ENCODE results near the gene ZBED1. TPM values are rescaled to one million over a fixed set of nuclear protein-coding genes. Genes with fewer than 3 reads are reported as not detected.

ZBED1 gene
- total RNA-seq, 2 experiments from 2014 or later = 15.8 to 16.1 TPM

GRCh38 chrX:2547736-2548135 is 47.0 kb upstream of the ZBED1 start:
- H3K27ac Mint-ChIP-seq = no peak overlapping the region

GRCh38 chrX:2546496-2546895 is 45.7 kb upstream of the ZBED1 start:
- no peaks in the 10 kb centered on the region for H3K36me3 Mint-ChIP-seq (ENCODE audit: low read depth)
- TF ChIP-seq, protein P1, sequence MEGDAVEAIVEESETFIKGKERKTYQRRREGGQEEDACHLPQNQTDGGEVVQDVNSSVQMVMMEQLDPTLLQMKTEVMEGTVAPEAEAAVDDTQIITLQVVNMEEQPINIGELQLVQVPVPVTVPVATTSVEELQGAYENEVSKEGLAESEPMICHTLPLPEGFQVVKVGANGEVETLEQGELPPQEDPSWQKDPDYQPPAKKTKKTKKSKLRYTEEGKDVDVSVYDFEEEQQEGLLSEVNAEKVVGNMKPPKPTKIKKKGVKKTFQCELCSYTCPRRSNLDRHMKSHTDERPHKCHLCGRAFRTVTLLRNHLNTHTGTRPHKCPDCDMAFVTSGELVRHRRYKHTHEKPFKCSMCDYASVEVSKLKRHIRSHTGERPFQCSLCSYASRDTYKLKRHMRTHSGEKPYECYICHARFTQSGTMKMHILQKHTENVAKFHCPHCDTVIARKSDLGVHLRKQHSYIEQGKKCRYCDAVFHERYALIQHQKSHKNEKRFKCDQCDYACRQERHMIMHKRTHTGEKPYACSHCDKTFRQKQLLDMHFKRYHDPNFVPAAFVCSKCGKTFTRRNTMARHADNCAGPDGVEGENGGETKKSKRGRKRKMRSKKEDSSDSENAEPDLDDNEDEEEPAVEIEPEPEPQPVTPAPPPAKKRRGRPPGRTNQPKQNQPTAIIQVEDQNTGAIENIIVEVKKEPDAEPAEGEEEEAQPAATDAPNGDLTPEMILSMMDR (IDR thresholded peaks at IDR 0.05) = no peak
- ChIA-PET CTCF (no interaction called here), POLR2A (no interaction called here)
- intact Hi-C loops (cut with DNase I, micrococcal nuclease) = no loop called here
- no peaks in the 10 kb centered on the region for H3K4me1 ChIP-seq (ENCODE audit: insufficient read depth, low read length)
- ATAC-seq (ENCODE audit: poor library complexity) = no peak
- peaks cover 0 to 3% of the 10 kb centered on the region in 2 experiments for H3K27me3 ChIP-seq (ENCODE audit: control insufficient read depth in 1 of 2, insufficient read depth in 2 of 2, low read length in 2 of 2)
- H3K9me3 Mint-ChIP-seq = peaks cover 3% of the 10 kb centered on the region
- H3K27me3 Mint-ChIP-seq = peaks cover 12% of the 10 kb centered on the region
- no peak overlapping the region for H3K4me3 ChIP-seq (ENCODE audit: low read length)
- H3K4me1 Mint-ChIP-seq (ENCODE audit: low read depth) = no peaks in the 10 kb centered on the region
- H3K9me3 ChIP-seq (ENCODE audit: control insufficient read depth in 1 of 2, insufficient read depth in 1 of 2, low read length in 2 of 2) = no peaks in the 10 kb centered on the region
- H3K4me3 Mint-ChIP-seq = no peak overlapping the region
- no peak overlapping the region for H3K27ac Mint-ChIP-seq
- H3K36me3 ChIP-seq (ENCODE audit: insufficient read depth, low read length) = no peaks in the 10 kb centered on the region
- H3K27ac ChIP-seq (ENCODE audit: low read depth in 1 of 2, low read length in 2 of 2) = no peak overlapping the region
- no peak for DNase-seq

More at GRCh38 chrX:2547736-2548135, 47.0 kb upstream of the ZBED1 start:
- POLR2A ChIA-PET = no interaction called here
- H3K9me3 ChIP-seq (ENCODE audit: control insufficient read depth in 1 of 2, insufficient read depth in 1 of 2, low read length in 2 of 2) = no peaks in the 10 kb centered on the region
- H3K4me1 ChIP-seq (ENCODE audit: insufficient read depth, low read length) = no peaks in the 10 kb centered on the region
- H3K27ac ChIP-seq (ENCODE audit: low read depth in 1 of 2, low read length in 2 of 2) = no peak overlapping the region
- TF ChIP-seq, protein P1 (IDR thresholded peaks at IDR 0.05) = no peak
- intact Hi-C loops (cut with DNase I, micrococcal nuclease) = no loop called here
- Mint-ChIP-seq H3K4me1 (ENCODE audit: low read depth) (no peaks in the 10 kb centered on the region), H3K36me3 (ENCODE audit: low read depth) (no peaks in the 10 kb centered on the region), H3K9me3 (peaks cover 3% of the 10 kb centered on the region), H3K4me3 (no peak overlapping the region), H3K27me3 (peaks cover 15% of the 10 kb centered on the region)
- ATAC-seq (ENCODE audit: poor library complexity) = no peak
- H3K4me3 ChIP-seq (ENCODE audit: low read length) = no peak overlapping the region
- H3K36me3 ChIP-seq (ENCODE audit: insufficient read depth, low read length) = no peaks in the 10 kb centered on the region
- DNase-seq = no peak
- CTCF ChIA-PET = no interaction called here
- H3K27me3 ChIP-seq (ENCODE audit: control insufficient read depth in 1 of 2, insufficient read depth in 2 of 2, low read length in 2 of 2) = peaks cover 0 to 3% of the 10 kb centered on the region in 2 experiments

GRCh38 chrX:2545144-2545543 is 44.4 kb upstream of the ZBED1 start:
- no peak for ATAC-seq (ENCODE audit: poor library complexity)
- TF ChIP-seq, protein P1 (IDR thresholded peaks at IDR 0.05) = no peak
- peaks cover 3% of the 10 kb centered on the region for H3K9me3 Mint-ChIP-seq

More at GRCh38 chrX:2545144-2545543, 44.4 kb upstream of the ZBED1 start:
- Mint-ChIP-seq H3K4me1 (ENCODE audit: low read depth) (no peaks in the 10 kb centered on the region), H3K27me3 (peaks cover 12% of the 10 kb centered on the region), H3K4me3 (no peak overlapping the region), H3K36me3 (ENCODE audit: low read depth) (no peaks in the 10 kb centered on the region), H3K27ac (no peak overlapping the region)
- Histone ChIP-seq H3K36me3 (ENCODE audit: insufficient read depth, low read length) (no peaks in the 10 kb centered on the region), H3K9me3 (ENCODE audit: control insufficient read depth in 1 of 2, insufficient read depth in 1 of 2, low read length in 2 of 2) (no peaks in the 10 kb centered on the region), H3K4me3 (ENCODE audit: low read length) (no peak overlapping the region), H3K4me1 (ENCODE audit: insufficient read depth, low read length) (no peaks in the 10 kb centered on the region), H3K27me3 (ENCODE audit: control insufficient read depth in 1 of 2, insufficient read depth in 2 of 2, low read length in 2 of 2) (peaks cover 0 to 3% of the 10 kb centered on the region in 2 experiments), H3K27ac (ENCODE audit: low read depth in 1 of 2, low read length in 2 of 2) (no peak overlapping the region)
- ChIA-PET POLR2A (no interaction called here), CTCF (no interaction called here)
- intact Hi-C loops (cut with DNase I, micrococcal nuclease) = no loop called here
- no peak for DNase-seq
